Measurements from ENCODE around the gene ALDOC.
"Not testable (repeated sequence)": the region's sequence is repeated elsewhere in the genome, so short reads cannot be mapped to it uniquely, and the experiment has no call there.

Gene ALDOC
- 3.4 to 9.8 (median 6.5) reads per million in 17 experiments for total RNA-seq

- peak; percentile 96 to 99 (median 98) for DNase-seq
Measured at GRCh38 chr17:28576758-28577465, at the start of gene ALDOC. Gene ALDOC, minus strand, starts transcription at chr17:28576895. Its CDS starts 1,363 bp downstream, at chr17:28575532.

DNA sequence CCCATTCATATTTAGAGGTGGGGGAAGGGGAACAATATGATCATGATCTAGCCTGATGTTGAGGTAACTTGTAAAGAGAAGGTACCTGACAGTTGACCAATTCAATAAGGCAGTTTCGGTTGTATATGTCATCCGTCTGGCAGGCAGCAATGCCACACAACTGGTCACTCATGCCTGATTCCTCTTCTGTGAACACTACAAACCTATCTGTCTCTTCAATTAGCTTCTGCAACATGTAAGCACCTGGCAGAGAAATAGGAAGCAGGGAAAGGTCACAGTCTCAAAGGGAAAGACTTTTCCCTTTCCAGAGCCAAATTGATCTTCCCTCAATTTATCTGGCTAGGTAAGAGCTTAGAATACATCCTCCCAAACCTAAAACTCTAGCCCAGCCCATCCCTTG lies 47.5 kb upstream of the ALDOC start:
- no peak for DNase-seq

DNA sequence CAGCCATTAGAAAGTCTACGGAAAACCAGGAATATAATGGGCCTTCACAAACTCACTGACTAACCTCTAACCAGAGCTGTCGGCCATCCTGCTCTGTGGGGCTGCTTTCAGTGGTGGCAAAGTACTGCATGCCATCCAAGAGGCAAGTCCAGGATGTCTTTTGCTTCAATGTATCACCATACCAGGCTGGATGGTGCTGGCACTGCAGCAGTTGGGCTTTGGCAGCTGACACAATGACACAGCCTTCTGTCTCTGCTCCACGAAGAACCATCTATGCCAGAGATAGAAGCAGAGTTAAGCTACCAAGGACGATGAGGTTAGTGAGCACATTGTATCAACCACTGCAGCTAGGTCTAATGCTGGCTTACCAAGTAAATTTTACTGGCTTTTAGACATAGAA lies 47.0 kb upstream of the ALDOC start:
- DNase-seq = no peak

DNA sequence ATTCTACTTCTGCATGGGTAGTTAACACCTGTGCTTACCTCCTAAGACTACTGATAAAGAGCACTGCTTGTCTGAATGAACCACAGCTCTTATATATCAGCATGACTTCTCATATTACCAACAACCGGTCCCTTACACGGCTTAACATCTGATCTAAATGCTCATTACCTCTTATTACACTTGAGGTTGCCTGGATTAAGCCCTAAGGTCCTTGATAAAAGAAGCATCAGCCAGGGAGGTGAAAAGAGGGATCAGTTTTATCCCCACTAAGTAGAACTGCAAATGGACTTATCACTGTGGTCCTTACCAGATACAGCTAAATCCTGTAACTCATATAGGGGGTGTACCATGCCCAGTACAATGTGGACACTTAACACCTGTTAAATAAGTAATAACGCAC lies 45.5 kb upstream of the ALDOC start:
- no peak for DNase-seq

GRCh38 chr17:28620010-28620409 lies 43.3 kb upstream of the ALDOC start:
- DNase-seq = no peak

GRCh38 chr17:28618464-28618863 lies 41.8 kb upstream of the ALDOC start:
- DNase-seq = no peak

DNA sequence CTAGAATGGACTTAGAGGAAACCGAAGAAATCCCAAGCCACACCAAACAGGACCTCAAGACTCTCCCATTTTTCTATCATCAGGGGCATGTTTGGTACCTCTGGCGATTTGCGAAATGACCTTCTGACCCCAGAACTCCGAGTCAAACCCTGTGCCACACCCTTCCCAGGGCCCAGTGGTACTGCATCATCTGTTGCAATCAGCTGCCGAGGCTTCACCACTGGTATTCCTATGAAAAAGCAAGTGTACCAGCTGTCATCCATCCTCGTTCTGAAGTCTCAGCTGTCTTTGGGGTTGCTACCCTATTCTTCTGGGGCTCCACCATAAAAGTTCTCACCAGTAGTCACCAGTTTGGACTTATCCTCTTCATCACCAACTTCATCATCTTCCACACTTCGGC lies 39.6 kb upstream of the ALDOC start:
- no peak for DNase-seq

- no peak for DNase-seq
Measured at GRCh38 chr17:28615260-28615940, 38.7 kb upstream of the ALDOC start.

DNA sequence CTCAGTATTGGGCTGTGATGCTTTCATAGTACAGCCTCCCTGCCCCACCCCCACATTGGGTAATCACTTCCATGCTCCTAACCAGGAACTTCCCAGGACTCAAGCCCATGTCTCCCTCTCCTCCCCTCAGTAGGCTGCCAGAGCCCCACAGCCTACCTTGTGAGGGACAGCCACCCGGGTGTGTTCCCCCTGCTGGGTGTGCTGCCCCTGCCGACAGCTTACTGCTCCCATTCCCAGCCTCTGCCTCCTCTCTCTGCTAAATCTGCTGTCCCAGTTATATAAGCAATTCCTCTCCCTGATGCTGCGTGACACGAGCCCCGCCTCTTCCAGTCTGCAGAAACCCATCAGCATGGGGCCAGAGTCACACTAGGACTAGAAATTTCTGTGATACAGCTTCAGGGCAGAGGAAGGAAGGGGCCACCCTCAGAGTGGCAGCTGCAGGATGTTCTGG lies 37.3 kb upstream of the ALDOC start, which contains the start of gene RSKR:
TSS of gene RSKR (minus strand) at position 255 of the 451 bp plus-strand sequence. CDS start at position 231, 24 bp downstream.
- no peak for DNase-seq

DNA sequence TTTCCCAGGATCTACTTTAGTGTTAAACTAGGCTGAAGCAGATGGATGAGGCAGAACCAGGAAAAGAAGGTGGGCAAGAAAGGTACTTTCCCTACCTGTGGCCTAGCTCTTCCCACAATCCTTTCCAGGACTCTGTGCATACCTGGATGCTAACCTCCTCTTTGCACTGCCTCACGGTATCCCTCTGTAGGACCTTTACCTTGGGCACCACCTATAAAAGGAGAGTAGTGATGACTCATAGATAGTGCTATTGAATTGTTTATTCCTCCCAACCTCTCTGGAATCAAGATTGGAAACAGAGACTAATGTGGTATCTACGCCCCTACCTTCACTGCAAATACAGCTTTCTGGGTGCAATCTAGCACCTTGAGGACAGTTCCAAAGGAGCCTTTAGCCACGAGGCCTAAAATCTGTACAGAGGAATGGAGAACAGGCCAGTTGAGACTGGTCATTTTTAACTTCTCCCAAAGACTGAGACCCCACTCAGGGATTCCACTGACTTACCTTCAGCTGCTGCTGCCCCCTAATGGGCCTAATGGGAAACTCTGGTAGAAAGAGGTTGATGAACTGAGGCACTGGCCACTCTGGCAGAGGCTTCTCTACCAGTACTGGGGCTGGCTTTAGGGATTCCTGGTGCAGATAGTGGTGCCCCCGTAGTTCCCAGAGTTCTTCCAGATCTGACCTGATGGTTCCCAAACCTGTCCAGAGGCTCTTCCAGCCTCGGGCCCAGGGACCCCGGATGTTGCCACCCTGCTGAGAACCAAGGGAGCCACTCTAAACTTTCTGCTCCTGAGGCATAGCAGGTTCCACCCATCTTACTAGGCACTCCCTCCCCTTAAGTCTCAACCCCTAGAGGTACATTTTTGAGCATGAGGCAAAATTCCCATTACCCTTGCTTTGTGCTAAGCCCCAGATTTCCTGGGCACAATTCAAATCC lies 36.5 kb upstream of the ALDOC start:
- DNase-seq = peak; percentile 20 to 48 (median 34)

DNA sequence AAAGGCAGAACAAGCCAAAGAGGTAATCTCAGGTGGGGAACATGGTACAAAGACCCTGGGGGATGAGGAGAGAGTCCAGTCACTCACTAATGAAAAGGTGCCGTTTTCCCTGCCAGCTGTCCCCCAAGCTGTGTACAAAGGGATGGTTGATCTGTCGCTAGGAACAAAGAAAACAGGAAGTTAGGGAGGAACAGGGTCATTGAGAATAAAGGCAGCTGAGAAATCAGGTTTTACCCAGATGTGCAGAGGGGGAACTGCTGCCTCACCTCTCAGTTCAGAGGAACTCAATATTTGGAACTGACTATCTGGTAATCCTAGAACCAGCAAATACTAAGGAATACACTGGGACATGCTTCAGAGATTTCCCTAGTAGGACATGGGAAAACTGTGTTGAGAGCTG lies 35.8 kb upstream of the ALDOC start:
- no peak for DNase-seq

DNA sequence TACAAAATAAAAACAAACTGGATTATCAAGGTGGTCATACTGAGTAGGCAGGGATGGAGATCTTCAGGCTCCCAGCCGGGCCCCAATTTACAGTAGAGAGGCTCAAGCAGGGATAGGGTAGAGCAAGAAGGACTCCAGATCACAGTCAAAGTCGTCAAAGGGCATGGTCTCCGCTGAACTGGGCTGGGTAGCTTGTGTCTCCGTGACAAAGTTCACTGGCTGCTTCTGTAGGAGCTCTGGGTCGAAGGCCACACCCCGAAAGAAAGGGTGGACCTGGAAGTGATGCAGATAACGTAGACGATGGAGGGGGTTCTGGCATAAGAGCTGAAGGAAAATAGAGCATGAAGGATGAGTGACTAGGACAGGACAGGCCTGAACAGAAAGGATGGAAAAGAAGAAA lies 33.7 kb upstream of the ALDOC start:
- no peak for DNase-seq

DNA sequence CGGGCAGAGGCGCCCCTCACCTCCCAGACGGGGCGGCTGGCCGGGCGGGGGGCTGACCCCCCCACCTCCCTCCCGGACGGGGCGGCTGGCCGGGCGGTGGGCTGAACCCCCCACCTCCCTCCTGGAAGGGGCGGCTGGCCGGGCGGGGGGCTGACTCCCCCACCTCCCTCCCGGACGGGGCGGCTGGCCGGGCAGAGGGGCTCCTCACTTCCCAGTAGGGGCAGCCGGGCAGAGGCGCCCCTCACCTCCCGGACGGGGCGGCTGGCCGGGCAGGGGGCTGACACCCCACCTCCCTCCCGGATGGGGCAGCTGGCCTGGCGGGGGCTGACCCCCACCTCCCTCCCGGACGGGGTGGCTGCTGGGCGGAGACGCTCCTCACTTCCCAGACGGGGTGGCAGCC lies 27.3 kb upstream of the ALDOC start:
- DNase-seq = not testable (repeated sequence)

DNA sequence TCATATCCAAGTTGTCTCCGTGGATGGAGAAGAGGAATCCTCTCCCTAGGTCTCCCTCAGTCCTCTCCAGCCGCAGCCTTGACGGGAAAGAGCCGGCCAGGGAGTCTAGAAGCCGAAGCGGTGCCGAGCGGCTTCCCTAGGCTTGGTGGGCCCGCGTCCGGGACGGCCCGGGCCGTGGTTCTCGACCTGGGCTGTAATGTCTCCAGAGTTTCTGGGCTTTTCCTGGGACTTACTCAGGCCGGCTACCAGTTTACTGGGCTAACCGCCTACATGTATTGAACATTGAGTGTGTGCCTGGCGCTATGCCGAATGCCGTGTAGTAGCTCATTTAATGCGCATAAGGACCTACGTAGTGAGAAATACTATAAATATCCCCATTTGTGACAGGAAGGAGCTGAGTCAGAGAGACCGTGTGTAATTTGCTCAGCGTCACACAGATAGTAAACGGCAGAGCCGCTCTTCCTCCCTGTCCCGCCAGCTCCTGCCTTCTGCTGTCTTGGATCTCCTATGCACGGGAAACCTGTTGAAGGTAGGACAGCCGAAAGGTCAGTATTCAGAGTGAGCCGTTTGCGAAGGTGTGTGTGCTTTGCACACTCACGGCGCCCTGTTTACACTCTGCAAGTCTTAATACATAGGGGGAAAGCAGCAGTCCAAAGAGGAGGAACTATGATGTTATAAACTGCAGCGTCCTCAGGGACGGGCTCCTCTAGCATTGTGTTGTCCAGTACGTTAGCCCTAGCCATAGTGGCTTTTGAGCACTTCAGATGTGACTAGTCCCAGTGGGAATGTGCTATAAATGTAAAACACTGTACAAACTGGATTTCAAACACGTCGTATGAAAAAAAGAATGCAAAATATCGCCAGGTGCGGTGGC lies 22.9 kb upstream of the ALDOC start:
- DNase-seq = peak; percentile 84 to 95 (median 89)

GRCh38 chr17:28598799-28599310 lies 22.2 kb upstream of the ALDOC start, which contains the start of gene SPAG5:
Gene SPAG5, minus strand, starts transcription at chr17:28599025. Its CDS starts 79 bp downstream, at chr17:28598946.
- peak; percentile 94 to 96 (median 95) for DNase-seq

DNA sequence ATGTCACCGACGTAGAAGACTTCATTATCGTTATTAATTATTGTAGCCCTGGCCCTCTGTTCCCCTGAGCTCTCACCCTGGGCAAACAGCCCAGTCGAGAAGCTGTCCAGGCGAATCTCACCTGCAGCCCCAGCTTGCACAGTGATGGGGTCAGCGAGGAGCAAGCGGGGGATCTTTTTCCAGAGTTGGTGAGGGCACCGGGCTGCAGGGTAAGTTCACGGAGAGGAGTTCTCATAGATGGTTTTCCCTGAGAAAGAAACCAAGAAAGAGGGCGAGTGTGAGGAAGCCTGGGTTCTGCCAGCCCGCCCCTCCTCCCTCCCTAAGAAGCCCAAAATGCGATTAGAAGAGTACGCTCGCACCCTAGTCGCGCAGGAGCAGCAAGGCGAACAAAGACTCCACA lies 21.7 kb upstream of the ALDOC start:
- DNase-seq = no peak

- peak in 3 of 4 experiments; percentile 25 to 52 (median 45) for DNase-seq
Measured at GRCh38 chr17:28597606-28598383, 21.1 kb upstream of the ALDOC start.

DNA sequence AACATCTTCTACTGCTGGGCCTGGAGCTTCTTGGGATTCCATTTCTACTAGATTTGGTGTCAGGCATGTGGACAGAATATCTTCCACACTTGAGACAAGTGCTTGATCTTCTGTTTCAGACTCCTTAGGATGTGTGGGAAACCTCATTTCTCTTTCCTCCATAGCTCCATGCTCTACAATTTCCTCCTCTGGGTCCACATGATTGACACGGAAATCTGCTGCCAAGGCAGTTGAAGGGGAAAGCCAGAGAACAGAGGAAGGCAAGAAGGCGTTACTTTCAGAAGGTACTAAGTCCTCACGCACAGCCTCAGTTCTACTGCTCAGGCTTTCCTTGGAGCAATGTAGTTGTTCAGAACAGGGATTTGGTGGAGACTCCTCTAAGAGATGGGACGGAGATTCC lies 15.6 kb upstream of the ALDOC start:
- no peak for DNase-seq

DNA sequence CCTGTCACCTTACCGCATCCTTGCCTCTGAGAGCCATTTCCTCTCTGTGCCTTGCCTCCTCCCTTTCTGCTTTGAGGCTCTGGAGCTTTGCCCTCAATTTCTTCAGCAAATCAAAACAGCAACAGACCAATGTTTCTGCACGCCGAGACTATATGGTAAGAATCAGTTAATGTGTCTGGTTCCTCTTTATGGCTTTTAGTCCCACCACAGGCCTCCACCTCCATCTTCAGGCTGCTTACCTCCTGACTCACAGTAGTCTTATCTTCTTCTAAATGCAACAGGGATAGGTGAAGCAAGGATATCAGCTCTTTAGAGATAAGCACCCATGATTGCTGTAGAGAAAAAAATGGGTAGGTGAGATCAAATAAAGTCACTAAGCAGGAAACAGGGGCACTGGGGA lies 9.2 kb upstream of the ALDOC start:
- no peak for DNase-seq

DNA sequence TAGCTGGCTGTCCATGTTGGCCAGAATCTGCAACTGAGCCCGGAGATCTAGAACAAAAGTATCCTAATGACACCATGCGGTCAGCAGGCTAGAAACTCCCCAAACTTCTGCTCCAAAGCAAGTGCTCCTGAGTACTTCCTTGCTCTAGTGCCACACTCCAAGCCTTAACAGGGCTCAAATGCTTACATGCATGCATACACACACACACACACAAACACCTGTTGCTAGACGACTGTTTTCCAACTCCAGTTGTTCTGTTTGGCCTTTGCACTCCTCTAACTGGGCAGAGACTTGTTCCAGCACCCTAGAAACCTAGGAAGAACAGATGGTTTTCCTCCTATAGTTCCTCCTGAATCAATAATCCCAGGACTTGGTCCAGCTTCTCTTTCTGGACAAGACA lies 7.7 kb upstream of the ALDOC start:
- no peak for DNase-seq

DNA sequence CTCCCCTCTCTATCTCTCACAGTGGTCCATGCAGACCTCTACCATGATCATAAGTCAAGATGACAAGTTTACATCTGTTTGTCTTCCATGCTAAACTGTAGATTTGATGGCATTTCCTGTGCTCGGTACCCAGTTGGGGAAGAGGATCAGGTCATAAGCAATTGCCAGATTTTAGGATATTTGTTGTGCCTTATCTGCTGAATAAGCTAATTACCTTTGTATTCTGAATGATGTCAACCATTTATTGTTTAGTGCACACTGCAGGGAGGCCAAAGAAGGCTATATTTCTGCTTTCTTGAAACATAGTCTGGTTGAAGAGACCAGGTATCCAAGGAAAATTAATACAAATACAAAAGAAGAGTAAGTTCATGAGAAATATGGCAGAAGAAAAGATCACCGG lies 5.8 kb upstream of the ALDOC start:
- DNase-seq = no peak
